GM18502 (cell line): ENCODE data around the gene WDR33.
"Not testable (repeated sequence)": the region's sequence is repeated elsewhere in the genome, so short reads cannot be mapped to it uniquely, and the experiment has no call there.

Source experiments
- ATAC-seq: cut with Tn5 transposase; IDR thresholded peaks from one replicate; pipeline ENCODE4 v1.9.1; 2021; ENCODE audit warnings: mild to moderate bottlenecking; ENCODE audit not compliant: unreplicated experiment, poor library complexity

The WDR33 gene

GRCh38 chr2:127811397-127812321 lies 688 bp upstream of the WDR33 start:
- peak; percentile 37 for ATAC-seq

GRCh38 chr2:127810156-127810618 lies 784 bp downstream of the WDR33 start:
- ATAC-seq: no peak

- ATAC-seq: no peak
These were observed 3.2 kb downstream of the WDR33 start for GRCh38 chr2:127807678-127808353.

GRCh38 chr2:127806860-127807259 lies 4.1 kb downstream of the WDR33 start:
- not testable (repeated sequence) for ATAC-seq

- no peak for ATAC-seq
These were observed 5.5 kb downstream of the WDR33 start for GRCh38 chr2:127805491-127805890.

- ATAC-seq: no peak
These were observed 11.0 kb downstream of the WDR33 start for GRCh38 chr2:127799926-127800325.

- ATAC-seq: no peak
These were observed 14.6 kb downstream of the WDR33 start for GRCh38 chr2:127796389-127796788.

- ATAC-seq: not testable (repeated sequence)
These were observed 16.1 kb downstream of the WDR33 start for GRCh38 chr2:127794901-127795300.

GRCh38 chr2:127792805-127793204 lies 18.2 kb downstream of the WDR33 start:
- ATAC-seq: no peak

GRCh38 chr2:127790694-127791529 lies 20.1 kb downstream of the WDR33 start:
- no peak for ATAC-seq

- no peak for ATAC-seq
These were observed 24.7 kb downstream of the WDR33 start for GRCh38 chr2:127786048-127786809.

- ATAC-seq: no peak
These were observed 25.9 kb downstream of the WDR33 start for GRCh38 chr2:127784965-127785518.

GRCh38 chr2:127783101-127783500 lies 27.9 kb downstream of the WDR33 start:
- ATAC-seq: no peak

- ATAC-seq: no peak
These were observed 32.1 kb downstream of the WDR33 start for GRCh38 chr2:127778850-127779249.

GRCh38 chr2:127778447-127778846 lies 32.5 kb downstream of the WDR33 start:
- no peak for ATAC-seq

GRCh38 chr2:127776122-127776780 lies 34.7 kb downstream of the WDR33 start:
- ATAC-seq: no peak

- ATAC-seq: no peak
These were observed 39.2 kb downstream of the WDR33 start for GRCh38 chr2:127771756-127772155.

- ATAC-seq: no peak
These were observed 39.8 kb downstream of the WDR33 start for GRCh38 chr2:127770973-127771735.
